Measurements from ENCODE around the gene PTK6.

PTK6 gene

DNA sequence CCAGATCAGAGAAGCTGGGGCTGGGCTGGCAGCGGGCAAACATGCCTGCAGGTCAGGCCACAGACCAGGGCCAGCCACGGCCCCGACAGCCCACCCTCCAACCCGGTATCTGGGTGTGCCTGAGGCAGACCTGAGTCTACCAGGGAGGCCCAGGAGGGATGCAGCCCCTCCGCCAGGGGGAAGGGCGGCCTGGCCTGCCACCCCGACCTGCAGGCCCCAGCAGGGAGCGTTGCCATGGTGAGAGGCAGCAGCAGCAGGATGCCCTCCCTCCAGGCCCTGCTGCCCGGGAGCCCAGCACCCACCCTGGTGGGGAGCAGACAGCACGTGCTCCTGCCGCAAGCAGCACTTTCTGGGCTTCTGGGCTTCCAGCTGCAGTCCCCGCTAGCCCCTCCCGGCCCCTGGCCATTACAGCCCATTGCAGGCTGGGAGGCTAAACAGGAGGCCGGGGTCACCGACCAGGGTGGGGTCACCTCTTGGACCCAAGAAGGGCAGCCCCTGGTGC lies 34.5 kb downstream of the PTK6 start:
- no peak for DNase-seq

DNA sequence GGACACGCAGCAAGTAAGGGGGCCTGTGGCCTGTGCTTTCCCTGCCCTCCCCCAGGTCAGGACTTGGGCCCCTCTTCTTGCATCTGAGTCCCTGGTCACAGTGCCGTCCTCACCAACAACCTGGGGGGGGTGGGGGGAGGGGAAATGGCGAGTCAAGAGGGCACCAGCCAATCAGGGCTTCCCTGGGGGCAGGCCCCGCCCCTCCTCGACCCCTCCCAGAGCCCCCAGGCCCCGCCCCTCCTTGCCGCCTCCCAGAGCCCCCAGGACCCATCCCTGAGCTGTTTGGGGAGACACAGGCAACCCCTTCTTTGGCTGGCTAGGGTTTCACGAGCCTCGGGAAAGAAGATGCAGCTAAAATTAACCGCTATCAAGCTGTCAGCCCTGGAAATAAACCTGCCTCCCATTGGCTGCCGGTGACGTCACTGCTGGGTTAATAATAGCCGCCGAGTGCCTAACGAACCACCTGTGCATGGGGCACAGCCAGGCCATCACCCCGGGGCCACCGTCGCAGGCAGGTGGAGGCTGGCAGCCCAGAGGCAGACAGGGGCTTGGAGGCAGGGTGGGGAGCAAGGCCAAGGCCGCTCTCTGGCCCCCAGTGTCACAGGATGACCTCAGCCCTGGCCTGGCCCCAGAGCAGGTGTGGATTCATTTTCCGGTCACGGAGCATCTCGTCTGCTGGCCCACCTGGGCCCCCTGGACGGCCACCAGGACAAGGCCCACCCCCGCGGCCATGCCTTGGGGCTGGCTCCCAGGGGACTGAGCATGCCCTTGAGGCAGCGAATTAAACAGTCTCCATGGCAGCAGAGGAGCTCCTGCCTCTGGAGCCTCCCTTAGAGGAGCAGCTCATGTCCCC lies 35.1 kb downstream of the PTK6 start:
- DNase-seq, result peak; percentile 65

DNA sequence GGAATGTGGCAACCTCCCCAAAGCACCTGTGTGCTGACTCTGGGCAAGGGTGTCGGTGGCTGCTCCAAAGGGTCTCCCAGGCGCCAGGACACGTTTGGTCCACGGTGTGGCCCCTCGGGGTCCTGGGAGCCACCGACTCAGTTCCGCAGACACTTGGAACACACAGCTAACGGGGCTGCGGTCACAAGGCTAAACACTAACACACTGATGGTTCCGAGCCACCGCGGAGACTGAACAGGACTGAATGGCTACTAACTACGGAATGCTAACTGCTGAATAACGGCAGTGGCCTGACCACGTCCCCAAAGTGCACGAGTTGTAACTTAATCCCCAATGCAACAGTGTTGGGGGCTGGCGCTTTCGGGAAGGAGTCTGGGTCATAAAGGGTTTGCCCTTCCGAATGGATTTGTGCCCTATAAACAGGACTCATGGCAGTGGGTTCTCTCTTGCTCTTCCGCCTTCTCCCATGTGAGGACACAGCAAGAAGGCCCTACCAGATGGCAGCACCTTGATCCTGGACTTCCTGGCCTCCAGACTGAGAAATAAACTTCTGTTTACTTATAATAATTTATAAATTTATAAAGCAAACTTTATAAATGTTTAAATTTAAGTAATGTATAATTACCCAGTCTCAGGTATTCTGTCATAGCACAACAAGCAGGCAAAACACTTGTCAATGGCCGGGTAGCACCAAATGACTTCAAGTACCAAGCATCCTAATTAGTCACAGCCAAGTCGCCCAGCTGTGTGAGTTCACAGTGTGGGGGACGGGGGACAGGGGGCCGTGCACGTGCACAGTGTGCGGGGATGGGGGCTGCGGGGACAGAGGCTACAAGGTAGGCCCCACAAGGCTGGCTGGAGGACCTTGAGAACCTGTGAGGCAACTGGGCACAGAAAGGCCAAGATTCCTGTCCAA lies 36.0 kb downstream of the PTK6 start:
- no peak for DNase-seq

DNA sequence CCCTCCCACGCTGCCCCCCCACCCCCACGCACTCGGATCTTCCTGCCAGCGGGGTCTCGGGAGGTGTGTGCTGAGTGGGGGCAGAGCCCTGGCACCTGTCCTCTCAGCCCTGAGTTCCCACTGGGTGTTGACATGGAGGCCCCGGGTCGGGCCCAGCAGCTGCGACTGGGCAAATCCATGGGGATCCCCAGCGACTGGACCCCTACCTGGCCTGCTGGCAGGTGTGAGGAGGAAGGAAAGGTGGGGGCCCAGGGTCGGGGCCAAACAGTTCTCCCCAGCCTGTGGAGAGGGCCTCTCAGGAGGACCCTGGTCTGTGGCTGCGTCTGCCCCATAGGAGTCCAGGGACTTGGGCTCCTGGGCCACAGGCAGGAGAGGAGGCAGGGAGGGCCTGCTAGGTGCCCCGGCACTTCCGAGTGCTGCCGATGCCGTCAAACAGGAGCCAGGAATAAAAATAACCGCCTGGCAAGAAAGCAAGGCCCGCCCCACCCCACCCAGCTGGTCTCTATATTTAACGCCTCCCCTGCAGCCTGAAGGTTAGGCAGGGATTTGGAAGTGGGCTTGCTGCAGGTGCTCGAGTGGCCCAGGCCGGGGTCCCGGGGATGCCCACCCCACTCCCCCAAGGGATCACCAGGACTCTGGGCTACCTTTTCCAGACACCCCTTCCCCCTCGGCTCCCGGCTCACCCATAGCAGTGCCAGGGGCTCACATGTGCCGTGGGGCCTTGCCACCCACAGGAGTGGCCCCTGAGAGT lies 36.9 kb downstream of the PTK6 start:
- no peak for DNase-seq

DNA sequence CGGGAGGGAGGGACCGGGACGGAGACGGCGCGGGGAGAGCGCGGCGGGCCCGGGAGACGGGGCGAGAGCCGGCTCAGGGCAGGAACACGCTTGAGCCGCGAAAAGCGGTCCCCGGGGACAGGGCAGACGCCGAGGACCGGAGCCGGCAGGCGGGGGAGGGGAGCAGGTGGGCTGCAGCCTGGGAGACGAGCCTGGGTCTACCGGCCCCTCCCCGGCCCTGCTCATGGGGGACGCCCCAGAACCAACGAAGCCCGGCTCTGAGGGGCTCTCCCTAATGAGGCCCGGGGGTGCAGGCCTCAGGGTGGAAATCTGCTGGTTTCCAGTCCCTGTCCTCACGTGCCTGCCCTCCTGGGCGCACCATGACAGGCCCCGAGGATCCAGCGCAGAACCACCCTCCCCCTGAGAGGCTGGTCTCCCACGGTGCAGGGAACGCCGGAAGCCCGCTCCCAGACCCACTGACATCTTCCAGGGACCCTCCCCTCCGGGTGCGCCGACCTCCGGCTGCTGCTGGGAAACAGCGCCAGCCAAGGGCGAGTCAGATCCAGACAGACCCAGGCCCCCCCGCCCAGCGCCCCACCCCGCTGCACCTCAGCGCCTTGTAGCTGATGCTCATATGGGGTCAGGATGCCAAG lies 37.7 kb downstream of the PTK6 start:
- DNase-seq, result peak; percentile 29

DNA sequence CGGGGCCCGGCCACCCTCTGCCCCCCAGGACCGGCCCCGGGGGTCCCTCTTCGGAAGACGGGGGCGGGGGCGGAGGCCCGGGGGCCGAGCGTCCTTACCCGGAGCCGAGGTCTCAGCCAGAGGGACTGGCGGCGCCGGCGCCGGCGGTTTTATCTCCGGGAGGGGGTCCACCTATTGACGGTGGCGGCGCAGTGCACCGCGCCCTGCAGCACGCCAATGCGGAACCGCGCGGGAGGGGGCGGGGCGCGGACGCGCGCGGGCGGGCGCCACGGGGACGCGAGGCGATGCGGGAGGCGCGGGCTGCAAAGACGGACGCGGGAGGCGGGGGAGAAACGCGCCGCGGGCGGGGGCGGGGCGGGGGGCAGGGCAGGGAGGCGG lies 38.2 kb downstream of the PTK6 start, which contains the start of gene EEF1A2:
EEF1A2 (minus strand) TSS at position 124 of the 378 bp plus-strand sequence. CDS start 1,320 bp downstream, outside the sequence.
- DNase-seq, result peak; percentile 43

DNA sequence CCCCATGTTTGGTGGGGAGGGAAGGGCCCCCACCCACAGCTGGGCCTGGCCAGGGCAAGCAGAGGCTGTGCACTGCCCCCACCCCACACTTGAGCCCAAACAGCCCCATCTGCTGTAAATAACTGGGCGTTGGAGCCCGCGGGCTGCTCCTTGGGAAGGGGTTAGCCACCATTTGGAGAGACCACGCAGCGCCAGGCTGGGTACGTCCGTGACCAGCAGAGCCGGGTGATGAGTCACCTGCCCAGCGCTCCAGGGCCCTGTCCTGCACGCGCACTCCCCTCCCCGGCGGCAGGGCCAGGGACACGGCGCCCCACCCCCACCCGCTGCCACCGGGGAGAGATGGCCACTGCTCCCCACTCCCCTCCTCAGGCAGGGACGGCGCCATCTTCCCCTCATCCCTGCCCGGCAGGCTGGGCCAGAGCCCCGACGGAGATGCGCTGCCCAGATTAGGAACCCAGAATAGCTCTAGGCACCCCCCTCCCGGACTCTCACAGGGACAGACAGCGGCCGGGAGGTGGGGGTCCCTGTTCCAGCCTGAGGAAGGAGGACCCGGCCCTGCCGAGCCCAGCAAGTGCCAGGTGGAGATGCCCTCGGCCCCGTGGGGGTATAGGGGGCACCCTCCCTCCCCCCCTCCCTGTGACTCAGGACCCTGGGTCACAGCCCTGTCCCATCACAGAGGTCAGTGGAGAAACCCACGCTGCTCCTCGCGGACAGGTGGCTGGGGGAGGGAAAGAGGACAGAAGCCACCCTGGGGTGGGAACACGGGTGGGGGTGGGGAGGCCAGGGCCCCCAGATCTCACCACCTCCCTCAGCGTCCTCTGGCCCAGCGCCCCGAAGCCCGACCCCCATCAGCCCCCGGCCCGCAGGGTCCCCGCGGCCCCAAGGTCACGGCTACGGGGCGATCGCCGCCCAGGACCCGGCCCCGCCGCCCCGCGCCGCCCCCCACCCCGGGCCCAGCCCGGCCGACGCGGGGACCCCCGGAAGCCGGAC lies 38.9 kb downstream of the PTK6 start:
- peak; percentile 19 for DNase-seq

DNA sequence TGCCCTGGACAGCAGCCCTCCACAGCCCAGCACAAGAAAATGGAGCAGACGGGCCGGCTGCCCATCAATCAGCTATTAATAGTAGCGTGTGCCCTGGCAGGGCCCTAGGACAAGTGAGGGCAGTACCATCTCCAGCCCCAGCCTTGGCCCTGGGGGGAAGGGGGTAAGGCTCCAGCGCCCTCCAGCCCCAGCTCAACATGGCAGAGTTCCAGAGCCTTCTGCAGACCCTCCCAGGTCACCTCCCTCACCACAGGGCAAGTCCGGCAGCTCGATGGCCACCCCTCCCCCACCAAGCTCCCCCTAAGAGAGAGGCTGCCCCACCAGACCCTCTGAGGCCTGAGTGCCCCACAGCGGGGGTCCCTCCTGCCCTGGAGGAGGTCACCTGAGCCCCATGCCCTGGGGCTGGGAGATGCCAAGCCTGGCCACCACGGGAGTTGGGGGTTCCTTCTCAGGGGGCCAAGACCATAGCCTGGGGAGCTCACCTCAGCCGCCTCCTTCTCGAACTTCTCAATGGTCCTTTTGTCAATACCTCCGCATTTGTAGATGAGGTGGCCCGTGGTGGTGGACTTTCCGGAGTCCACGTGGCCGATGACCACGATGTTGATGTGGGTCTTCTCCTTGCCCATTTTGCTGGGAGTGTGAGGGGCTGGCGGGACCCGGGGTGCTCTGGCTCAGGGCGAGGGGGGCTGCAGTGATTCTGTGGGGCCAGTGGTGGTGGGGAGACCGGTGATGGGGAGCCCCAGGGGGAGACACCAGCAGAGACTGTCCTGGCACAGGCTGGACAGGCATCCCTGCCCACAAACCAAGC lies 39.8 kb downstream of the PTK6 start:
- no peak for DNase-seq

DNA sequence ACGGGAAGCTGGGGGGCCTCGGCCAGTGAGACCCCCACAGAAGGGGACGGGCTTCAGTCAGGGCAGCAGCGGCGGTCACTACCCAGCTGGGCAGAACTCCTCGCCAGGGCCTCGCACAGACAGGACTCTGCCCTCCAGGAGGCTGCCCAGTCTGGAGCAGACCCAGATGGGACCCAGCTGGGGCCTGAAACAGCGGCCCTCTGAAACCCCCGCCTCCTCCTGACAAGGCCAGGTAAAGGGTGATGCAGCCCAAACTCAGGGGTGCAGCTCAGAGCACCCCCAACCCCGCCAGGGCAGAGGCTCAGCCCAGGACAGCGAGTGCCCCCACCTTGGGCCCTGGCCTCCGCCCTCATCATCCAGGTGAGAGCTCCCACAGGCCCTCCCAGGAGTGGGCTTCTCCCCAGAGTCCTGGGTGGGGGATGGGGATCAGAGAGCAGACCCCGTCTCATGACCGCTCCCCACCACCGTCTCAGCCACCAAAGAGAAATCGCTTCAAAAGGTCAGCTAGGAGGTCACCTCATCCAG lies 40.5 kb downstream of the PTK6 start:
- no peak for DNase-seq

DNA sequence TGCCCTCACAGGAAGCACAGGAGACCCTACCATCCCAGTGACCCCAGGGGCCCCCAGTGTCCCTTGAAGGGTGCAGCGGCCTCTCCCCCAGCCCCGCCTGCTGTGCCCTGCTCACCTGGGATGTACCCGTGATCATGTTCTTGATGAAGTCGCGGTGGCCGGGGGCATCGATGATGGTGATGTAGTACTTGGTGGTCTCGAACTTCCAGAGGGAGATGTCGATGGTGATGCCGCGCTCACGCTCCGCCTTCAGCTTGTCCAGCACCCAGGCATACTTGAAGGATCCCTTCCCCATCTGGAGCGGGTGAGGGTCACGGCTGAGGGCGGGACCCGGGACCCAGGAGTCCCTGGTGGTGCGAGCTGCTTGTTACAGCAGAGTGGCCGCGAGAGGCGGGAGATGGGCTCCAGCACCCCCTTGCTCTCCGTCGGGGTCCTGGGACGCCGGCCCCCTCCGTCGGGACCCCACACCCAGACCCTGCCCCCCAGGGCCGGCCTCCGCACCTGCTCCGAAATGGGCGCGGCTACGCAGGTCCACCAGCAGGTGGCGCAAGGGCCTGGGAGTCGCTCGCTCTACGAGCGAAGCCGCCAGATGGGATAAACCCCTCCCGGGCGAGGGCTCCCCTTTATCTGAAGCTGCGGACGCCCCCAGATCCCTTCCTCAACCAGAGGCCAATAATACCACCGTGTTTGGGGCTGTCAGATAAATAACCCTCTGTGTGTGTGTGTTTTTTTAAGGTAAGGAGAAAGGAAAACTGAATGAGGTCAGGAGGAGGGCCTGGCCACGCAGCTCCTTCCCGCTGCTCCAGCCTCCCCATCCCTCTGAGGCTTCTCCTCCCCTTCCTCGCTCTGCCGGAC lies 41.2 kb downstream of the PTK6 start:
- DNase-seq, result peak; percentile 31

DNA sequence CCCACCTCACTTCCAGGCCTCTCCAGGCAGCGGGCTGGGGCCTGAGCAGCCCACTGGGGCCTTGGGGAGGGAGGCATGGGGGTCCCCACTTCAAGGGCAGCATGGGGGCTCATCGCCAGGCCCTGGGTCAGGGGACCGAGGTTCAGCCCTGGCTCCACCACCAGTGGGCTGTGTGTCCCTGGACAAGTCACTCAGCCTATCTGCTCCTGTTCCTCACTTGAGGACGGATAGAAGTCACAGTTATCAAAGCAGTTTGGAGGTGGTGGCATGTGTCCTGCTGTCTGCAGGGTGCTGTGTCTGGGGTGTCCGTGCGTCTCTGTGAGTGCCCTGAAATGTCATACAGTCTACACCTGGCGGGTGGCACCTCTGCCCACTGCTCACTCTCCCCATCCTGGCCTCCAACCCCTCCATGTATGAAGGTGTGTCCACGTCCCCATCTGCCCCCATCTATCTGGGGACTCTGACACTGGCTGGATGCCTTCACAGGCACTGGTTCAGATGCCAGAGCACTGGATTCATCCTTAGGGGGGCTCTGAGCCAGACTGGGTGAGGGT lies 41.9 kb downstream of the PTK6 start:
- no peak for DNase-seq

DNA sequence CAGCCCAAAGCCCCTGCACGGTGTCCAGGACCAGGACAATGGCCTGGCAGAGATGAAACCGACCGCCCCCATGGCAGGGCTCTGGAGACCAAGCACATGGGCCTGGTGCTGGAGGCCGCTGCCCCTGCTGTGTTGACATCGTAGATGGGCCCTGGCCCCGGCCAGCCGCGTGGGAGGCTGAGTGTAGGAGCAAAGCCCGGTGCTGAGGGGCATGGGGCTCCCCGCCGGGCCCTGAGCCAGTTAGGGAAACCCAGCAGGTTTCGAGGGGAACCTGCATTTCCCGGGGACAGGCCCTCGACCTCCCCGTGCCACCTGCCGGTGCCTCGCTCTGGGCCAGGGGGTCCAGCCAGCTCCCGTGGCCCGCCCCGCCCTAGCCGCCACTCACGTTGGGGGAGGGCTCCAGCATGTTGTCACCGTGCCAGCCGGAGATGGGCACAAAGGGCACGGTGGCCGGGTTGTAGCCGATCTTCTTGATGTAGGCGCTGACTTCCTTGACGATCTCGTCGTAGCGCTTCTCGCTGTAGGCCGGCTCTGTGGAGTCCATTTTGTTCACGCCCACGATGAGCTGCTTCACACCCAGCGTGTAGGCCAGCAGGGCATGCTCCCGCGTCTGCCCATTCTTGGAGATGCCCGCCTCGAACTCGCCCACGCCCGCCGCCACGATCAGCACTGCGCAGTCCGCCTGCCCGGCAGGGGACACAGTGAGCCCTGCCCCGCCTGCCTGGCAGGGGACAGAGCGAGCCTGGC lies 42.6 kb downstream of the PTK6 start:
- no peak for DNase-seq

DNA sequence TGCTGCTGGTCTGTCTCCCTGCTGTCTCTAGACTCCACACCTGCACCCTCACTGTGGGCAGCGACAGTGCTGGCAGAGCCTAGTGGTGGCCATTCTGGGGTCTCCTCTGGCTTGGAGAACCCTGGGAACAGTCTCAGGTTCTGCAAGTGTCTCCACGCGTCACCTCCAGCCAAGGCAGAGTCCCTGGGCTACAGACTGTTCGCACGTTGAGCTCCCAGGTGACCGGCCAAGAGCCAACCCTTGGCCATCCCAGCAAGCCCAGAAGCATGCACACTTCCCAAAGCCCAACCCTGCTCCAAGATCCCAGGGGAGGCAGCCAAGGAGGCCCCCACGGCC lies 43.1 kb downstream of the PTK6 start:
- DNase-seq, result no peak

DNA sequence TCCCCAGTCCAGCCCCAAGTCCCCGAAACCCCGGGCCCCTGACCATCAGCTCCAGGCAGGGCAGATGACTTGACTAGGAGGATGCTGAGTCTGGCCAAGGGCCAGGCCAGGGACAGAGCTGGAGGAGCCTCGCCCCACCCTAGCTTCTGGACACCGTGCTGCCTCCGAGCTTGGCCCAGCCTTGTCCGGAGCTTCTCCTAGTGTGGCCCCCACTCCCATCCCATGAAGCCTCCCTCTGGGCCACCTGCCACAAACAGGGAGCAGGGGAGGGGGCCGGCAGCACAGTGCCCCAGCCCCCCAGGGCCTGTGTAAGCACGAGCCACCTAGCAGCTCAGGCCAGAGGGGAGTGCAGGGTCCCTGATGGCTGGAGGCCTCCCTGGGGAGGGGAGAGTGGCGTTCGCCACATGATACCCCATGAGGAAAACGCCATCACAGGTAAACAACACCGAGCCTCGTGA lies 43.6 kb downstream of the PTK6 start:
- no peak for DNase-seq

DNA sequence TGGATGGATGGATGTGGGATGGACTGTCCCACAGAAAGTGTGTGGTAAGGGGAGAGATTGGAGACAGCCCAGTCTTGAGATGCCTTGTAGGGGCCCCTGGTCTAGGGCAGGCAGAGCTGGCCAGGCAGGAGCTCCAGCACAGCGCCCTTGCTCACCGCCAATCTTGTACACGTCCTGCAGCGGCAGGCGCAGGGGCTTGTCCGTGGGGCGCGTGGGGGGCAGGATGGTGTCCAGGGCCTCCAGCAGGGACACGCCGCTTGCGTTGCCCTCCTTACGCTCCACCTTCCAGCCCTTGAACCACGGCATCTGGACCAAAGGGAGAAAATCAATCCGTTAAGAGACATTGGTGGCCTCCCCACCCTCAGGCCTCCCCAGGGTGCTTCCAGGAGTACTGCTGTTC lies 44.2 kb downstream of the PTK6 start:
- no peak for DNase-seq

DNA sequence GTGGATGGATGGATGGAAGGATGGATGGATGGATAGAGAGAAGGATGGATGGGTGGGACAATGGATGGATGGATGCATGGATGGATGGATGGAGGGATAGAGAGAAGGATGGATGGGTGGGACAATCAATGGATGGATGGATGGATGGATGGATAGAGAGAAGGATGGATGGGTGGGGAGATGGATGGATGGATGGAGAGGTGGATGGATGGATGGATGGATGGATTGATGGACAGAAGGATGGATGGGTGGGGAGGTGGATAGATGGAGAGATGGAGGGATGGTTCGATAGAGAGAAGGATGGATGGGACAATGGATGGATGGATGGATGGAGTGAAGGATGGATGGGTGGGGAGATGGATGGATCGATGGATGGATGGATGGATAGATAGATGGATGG lies 44.7 kb downstream of the PTK6 start:
- DNase-seq, result no peak

DNA sequence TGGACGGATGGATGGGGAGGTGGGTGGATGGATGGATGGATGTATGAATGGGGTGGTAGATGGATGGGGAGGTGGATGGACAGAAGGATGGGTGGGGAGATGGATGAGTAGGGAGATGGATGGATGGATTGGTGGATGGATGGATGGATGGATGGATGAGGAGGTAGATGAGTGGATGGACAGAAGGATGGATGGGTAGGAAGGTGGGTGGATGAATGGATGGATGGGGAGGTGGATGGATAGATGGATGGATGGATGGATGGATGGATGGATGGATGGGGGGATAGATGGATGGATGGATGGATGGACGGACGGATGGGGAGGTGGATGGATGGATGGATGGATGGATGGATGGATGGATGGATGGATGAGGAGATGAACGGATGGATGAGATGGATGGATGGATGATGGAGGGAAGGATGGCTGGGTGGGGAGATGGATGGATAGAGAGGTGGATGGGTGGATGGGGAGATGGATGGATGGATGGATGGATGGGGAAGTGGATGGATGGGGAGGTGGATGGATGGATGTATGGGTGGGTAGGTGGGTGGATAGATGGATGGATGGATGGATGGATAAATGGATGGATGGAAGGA lies 45.4 kb downstream of the PTK6 start:
- no peak for DNase-seq

DNA sequence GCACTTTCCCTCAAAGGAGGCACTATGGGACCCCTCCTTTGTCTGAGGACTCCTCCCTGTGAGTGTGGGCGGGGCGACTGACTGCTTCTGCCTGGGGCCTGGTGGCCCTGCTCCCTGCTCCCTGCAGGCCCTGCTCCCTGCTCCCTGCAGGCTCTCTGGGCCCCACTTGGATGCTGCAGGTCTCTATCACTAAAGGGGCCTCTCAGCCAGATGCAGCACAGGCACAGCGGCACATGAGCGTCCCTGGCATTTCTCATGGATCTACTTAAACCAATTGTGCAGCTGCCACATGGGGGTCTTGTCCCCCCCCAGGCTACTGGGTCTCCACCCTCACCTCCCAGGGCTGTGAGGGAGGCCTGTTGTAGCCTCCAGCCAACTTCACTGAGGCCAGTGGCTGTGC lies 46.1 kb downstream of the PTK6 start:
- no peak for DNase-seq
